PC-9 (cell line): ENCODE data around the gene PMM2. TPM values are rescaled to one million over a fixed set of nuclear protein-coding genes. Genes with fewer than 3 reads are reported as not detected.

Source experiments
- BruUV-seq: library from RNA; stranded (reverse); fragments of 400-500 nt; replicated peaks from 2 replicates; lab custom pipeline; 2021; lab: Mats Ljungman, UMichigan
- CTCF ChIA-PET: fragments of 300-600 bp; sonication (Branson Sonifier 250); formaldehyde crosslinking; loops from one replicate; lab custom pipeline; 2022; ENCODE audit warnings: antibody characterized with exemption; lab: Charles Lee
- POLR2A ChIA-PET: fragments of 300-600 bp; sonication (Branson Sonifier 250); formaldehyde crosslinking; loops from one replicate; lab custom pipeline; 2022; ENCODE audit warnings: antibody characterized with exemption; ENCODE audit not compliant: unreplicated experiment; lab: Charles Lee
- DNase-seq, 2 experiments: peaks; one replicate each; pipeline versions ENCODE4 v3.0.0 to v3.0.0-alpha.2; 2015 to 2022; ENCODE audit warnings: mixed read lengths in 1 of 2
- H2AFZ ChIP-seq: fragments of 200-600 bp; sonication (generic); 2 replicates; pipeline ENCODE4 v1.8.1; 2017; ENCODE audit warnings: antibody characterized with exemption
- H3F3A ChIP-seq: fragments of 200-600 bp; sonication (generic); 2 replicates; pipeline ENCODE4 v1.8.1; 2017; ENCODE audit warnings: antibody characterized with exemption, mild to moderate bottlenecking, low read depth; ENCODE audit not compliant: insufficient read depth
- H3K27ac ChIP-seq: fragments of 200-600 bp; sonication (generic); 2 replicates; pipeline ENCODE4 v1.6.1; 2016; ENCODE audit warnings: mixed run types
- H3K27me3 ChIP-seq: fragments of 200-600 bp; sonication (generic); 2 replicates; pipeline ENCODE4 v1.6.1; 2016; ENCODE audit warnings: low read depth, mixed run types; ENCODE audit not compliant: insufficient read depth
- H3K36me3 ChIP-seq: fragments of 200-600 bp; sonication (generic); 2 replicates; pipeline ENCODE4 v1.6.1; 2016; ENCODE audit warnings: low read depth, mixed run types
- H3K4me1 ChIP-seq: fragments of 200-600 bp; sonication (generic); replicated peaks from 2 replicates; pipeline ENCODE4 v1.6.1; 2016; ENCODE audit warnings: mixed run types; ENCODE audit not compliant: insufficient read depth
- H3K4me2 ChIP-seq: fragments of 200-600 bp; sonication (generic); 2 replicates; pipeline ENCODE4 v1.6.1; 2017; ENCODE audit warnings: mixed run types
- H3K4me3 ChIP-seq: fragments of 200-600 bp; sonication (generic); 2 replicates; pipeline ENCODE4 v1.6.1; 2016; ENCODE audit warnings: mixed run types
- H3K79me2 ChIP-seq: fragments of 200-600 bp; sonication (generic); 2 replicates; pipeline ENCODE4 v1.6.1; 2017; ENCODE audit warnings: low read depth, mixed run types
- H3K9me2 ChIP-seq: fragments of 200-600 bp; sonication (generic); 2 replicates; pipeline ENCODE4 v1.8.1; 2017; ENCODE audit warnings: mild to moderate bottlenecking; ENCODE audit not compliant: insufficient read depth
- H3K9me3 ChIP-seq: fragments of 200-600 bp; sonication (generic); 2 replicates; pipeline ENCODE4 v1.8.1; 2016; ENCODE audit warnings: low read depth; ENCODE audit not compliant: insufficient read depth
- H4K20me1 ChIP-seq: fragments of 200-600 bp; sonication (generic); 2 replicates; pipeline ENCODE4 v1.8.1; 2017; ENCODE audit not compliant: insufficient read depth
- CTCF ChIP-seq: fragments of 200-600 bp; sonication (generic); conservative IDR thresholded peaks from 2 replicates; pipeline ENCODE4 v1.6.1; 2017; ENCODE audit warnings: mixed run types, antibody characterized with exemption, mild to moderate bottlenecking, moderate library complexity
- EZH2 ChIP-seq: fragments of 200-600 bp; sonication (generic); IDR thresholded peaks from 2 replicates; pipeline ENCODE4 v1.8.0; 2017; ENCODE audit warnings: antibody characterized with exemption, low read depth
- intact Hi-C: fragments of 100-400 bp; cut with micrococcal nuclease; formaldehyde crosslinking; loops from one replicate; pipeline ENCODE4 v1.10.0; 2022; ENCODE audit not compliant: unreplicated experiment
- total RNA-seq: library from RNA; stranded (reverse); gene quantifications from 2 replicates; pipeline ENCODE4 v1.2.3, GENCODE V29; 2021

PMM2 gene
- total RNA-seq, 1 experiment from 2014 or later: 54.4 TPM

DNA sequence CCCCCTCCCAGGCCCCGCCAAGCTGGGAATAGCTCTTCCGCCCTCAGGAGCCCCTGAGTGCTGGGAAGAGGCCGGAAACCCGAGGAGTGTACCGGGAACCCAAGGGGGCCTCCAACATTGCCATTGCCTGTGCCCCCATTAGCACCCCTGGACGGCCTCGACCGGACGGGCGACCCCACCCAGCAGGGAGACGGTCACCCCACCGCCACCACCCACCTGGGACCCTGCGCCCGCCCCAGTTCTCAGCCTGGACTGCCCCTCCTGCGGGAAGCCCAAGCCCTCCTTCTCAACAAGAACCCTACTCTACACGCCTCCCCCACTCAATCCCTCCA is 69.2 kb downstream of the PMM2 start:
- peaks cover 39% of the 10 kb centered on the region for H3K4me1 ChIP-seq
- no peak overlapping the region for H2AFZ ChIP-seq

DNA sequence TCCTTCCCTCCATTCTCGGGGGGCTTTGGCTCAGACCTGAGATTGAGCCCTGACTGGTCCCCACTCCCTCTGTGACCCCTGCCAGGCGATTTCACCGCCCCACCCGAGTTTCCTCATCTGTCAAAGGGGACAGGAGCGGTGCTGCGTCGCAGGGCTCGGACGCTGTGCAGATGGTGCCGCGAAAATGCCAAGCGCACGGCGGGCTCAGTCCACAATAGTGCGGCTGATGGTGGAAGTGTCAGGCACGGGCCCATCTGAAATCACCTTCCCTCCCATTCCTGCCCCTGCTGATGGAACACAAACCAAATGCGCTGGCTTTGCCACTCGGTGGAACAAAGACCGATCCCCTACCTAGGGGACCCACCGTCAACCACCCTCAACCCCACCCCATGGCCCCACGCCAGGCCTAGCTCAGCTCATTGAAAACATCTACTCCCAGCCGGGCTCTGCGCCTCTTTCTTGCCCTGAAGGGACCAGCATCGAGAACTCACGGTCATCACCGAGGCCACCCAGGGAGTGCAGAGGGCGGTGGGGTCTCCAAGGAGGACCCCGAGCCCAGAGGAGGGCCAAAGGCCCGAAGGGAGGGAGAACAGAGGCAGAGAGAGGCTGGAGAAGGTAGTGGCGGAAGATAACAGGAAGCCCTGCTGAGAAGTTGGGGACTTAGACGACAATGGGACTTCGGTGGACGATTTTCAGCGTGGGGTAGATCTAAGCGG is 69.7 kb downstream of the PMM2 start:
- BruUV-seq: no TSS peak
- intact Hi-C loops: no loop called here

More for the DNA sequence above, 69.2 kb downstream of the PMM2 start:
- no TSS peak for BruUV-seq
- ChIA-PET CTCF (no interaction called here), POLR2A (interaction anchor here (0.6 to 0.9 kb wide), 2 partner anchors 13 kb away, joined by 3 to 4 read pairs; no protein-coding TSS in a partner anchor)
- Histone ChIP-seq H3K79me2 (peaks cover 64% of the 10 kb centered on the region), H3K4me2 (peak overlapping the region; percentile 93), H3K4me3 (peak overlapping the region; percentile 88; the same call in 1 of the 2 replicates), H3K36me3 (no peaks in the 10 kb centered on the region), H3F3A (peaks cover 23% of the 10 kb centered on the region), H3K27ac (no peak overlapping the region), H3K9me2 (no peaks in the 10 kb centered on the region), H4K20me1 (peaks cover 44% of the 10 kb centered on the region), H3K9me3 (no peaks in the 10 kb centered on the region), H3K27me3 (no peaks in the 10 kb centered on the region)
- no peak for DNase-seq
- TF ChIP-seq CTCF (no peak), EZH2 (no peak)
- intact Hi-C loops: no loop called here

More for the DNA sequence above, 69.7 kb downstream of the PMM2 start:
- no peaks in the 10 kb centered on the region for H3K9me3 ChIP-seq
- no peak overlapping the region for H3K27ac ChIP-seq
- peaks cover 44% of the 10 kb centered on the region for H3K4me1 ChIP-seq
- H3K9me2 ChIP-seq: no peaks in the 10 kb centered on the region
- peaks cover 28% of the 10 kb centered on the region for H3F3A ChIP-seq
- peak overlapping the region; percentile 88 for H3K4me3 ChIP-seq
- no peak for TF ChIP-seq CTCF
- no peak for TF ChIP-seq EZH2
- H2AFZ ChIP-seq: no peak overlapping the region
- H3K4me2 ChIP-seq: peak overlapping the region; percentile 93
- no peaks in the 10 kb centered on the region for H3K27me3 ChIP-seq
- H3K36me3 ChIP-seq: no peaks in the 10 kb centered on the region
- ChIA-PET POLR2A (interaction anchor here (0.6 to 0.9 kb wide), 2 partner anchors 13 to 14 kb away, joined by 3 to 4 read pairs; no protein-coding TSS in a partner anchor), CTCF (no interaction called here)
- H4K20me1 ChIP-seq: peaks cover 39% of the 10 kb centered on the region
- H3K79me2 ChIP-seq: peaks cover 59% of the 10 kb centered on the region
- no peak for DNase-seq
